MCF 10A (cell line): ENCODE measurements around the gene BAHCC1. TPM values are rescaled to one million over a fixed set of nuclear protein-coding genes. Genes with fewer than 3 reads are reported as not detected.

ENCODE experiments used
- BruUV-seq: library from RNA; stranded (reverse); fragments of 400-500 nt; replicated peaks from 2 replicates; lab custom pipeline; 2021; lab: Mats Ljungman, UMichigan
- CTCF ChIA-PET: fragments of 300-600 bp; sonication (Branson Sonifier 250); formaldehyde crosslinking; extraction: SDS; loops from one replicate; lab custom pipeline; 2021; ENCODE audit warnings: antibody characterized with exemption, inconsistent platforms; lab: Yijun Ruan, JAX
- POLR2A ChIA-PET: fragments of 300-600, 350-650 bp; sonication (Branson Sonifier 250); formaldehyde crosslinking; extraction: SDS; loops from one replicate; lab custom pipeline; 2020; ENCODE audit warnings: antibody characterized with exemption, inconsistent platforms; lab: Yijun Ruan, JAX
- DNase-seq: peaks from one replicate; pipeline ENCODE4 v3.0.0-alpha.2; 2018; ENCODE audit not compliant: unreplicated experiment
- H3K27ac Mint-ChIP-seq: one replicate; pipeline ENCODE4 v1.8.0; 2022; ENCODE audit warnings: mild to moderate bottlenecking, low read depth, mixed read lengths; ENCODE audit not compliant: unreplicated experiment
- H3K27me3 Mint-ChIP-seq: one replicate; pipeline ENCODE4 v1.8.0; 2022; ENCODE audit warnings: mixed read lengths; ENCODE audit not compliant: insufficient read depth, unreplicated experiment
- H3K36me3 Mint-ChIP-seq: one replicate; pipeline ENCODE4 v1.8.0; 2022; ENCODE audit warnings: mild to moderate bottlenecking, moderate library complexity, mixed read lengths; ENCODE audit not compliant: insufficient read depth, unreplicated experiment
- H3K4me1 Mint-ChIP-seq: one replicate; pipeline ENCODE4 v1.8.0; 2022; ENCODE audit warnings: mixed read lengths; ENCODE audit not compliant: insufficient read depth, unreplicated experiment
- H3K4me3 Mint-ChIP-seq: one replicate; pipeline ENCODE4 v1.8.0; 2022; ENCODE audit warnings: mild to moderate bottlenecking, moderate library complexity, mixed read lengths; ENCODE audit not compliant: unreplicated experiment
- H3K9me3 Mint-ChIP-seq: one replicate; pipeline ENCODE4 v1.8.0; 2022; ENCODE audit warnings: mixed read lengths; ENCODE audit not compliant: unreplicated experiment
- CTCF ChIP-seq: fragments of 200-600 bp; IDR thresholded peaks from one replicate; pipeline ENCODE4 v1.8.0; 2022; ENCODE audit warnings: antibody characterized with exemption, mild to moderate bottlenecking; ENCODE audit not compliant: unreplicated experiment
- intact Hi-C: fragments of 100-400 bp; cut with micrococcal nuclease; formaldehyde crosslinking; loops from 2 replicates; pipeline ENCODE4 v1.14.1; 2022
- total RNA-seq: library from RNA; stranded (reverse); gene quantifications from 2 replicates; pipeline ENCODE4 v1.2.3, GENCODE V29; 2022

The BAHCC1 gene
- total RNA-seq, 1 experiment from 2014 or later, result 7.4 TPM

- Mint-ChIP-seq H3K27me3 (no peaks in the 10 kb centered on the region), H3K9me3 (no peaks in the 10 kb centered on the region), H3K4me1 (peaks cover 24% of the 10 kb centered on the region), H3K36me3 (no peaks in the 10 kb centered on the region), H3K4me3 (peak overlapping the region; percentile 60), H3K27ac (peak overlapping the region; percentile 69)
- ChIA-PET POLR2A (interaction anchor here (0.6 to 2.3 kb wide), 17 partner anchors 9 to 187 kb away, joined by 3 to 27 read pairs (median 5); partner anchors contain the start of genes ACTG1, BAHCC1, FAAP100 and SLC38A10), CTCF (interaction anchor here (0.5 to 1.2 kb wide), 5 partner anchors 19 to 580 kb away, joined by 3 to 4 read pairs (median 3); no protein-coding TSS in a partner anchor)
- no peak for TF ChIP-seq CTCF
- DNase-seq, result peak; percentile 90
- BruUV-seq, result no TSS peak
- intact Hi-C loops, result loop anchor here (1.0 kb wide), 1 partner anchor 19 kb away; no protein-coding TSS in a partner anchor
Observed at GRCh38 chr17:81365148-81365600, 30.1 kb upstream of the BAHCC1 start.

DNA sequence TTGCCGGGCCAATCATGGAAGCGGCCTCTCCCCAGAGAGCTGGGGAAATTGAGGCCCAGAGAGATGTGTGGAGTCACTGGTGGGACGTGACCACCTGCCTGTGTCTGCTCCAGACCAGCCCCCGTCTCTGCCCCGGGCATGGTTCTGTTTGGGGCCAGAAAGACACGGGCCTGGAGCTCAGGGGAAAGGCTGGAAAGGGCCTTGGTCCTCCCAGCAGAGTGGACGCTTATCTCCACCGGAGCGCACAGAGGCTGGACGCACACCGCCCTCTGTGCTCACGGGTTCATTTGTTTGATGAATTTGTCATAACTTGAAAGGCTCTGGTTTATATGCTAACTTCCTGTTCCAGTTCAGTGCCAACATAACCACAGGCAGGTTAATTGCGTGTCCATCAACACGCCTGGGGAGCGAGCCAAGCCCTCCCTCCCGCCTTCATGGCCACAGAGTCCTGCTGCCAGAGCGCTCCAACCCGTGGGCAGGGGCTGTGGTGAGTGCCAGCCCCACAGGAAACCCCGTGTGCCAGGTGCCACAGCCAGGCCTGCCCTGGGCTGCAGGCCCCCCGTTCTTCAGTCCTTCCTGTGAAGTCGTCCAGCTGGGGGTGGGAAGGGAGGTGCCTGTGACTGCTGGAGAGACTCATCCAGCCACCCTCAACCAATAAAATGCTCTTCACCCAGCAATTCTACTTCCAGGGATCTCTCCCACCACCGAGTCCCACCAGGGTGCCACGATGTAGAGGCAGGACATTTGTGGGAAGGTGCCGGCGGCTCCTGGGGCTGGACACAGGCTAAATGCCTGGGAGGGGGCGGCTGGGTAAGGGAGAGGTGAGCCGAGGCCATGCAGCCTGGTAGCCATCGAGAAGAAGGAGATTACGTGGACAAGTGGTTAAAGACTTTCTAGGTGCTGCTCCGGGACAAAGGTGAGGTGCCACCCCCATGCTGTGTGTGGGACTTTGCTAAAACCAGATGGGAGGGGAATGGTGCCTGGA lies 29.4 kb upstream of the BAHCC1 start:
- peak overlapping the region; percentile 60 for H3K4me3 Mint-ChIP-seq
- H3K9me3 Mint-ChIP-seq, result no peaks in the 10 kb centered on the region
- ChIA-PET POLR2A (interaction anchor here (0.9 to 2.3 kb wide), 15 partner anchors 8 to 147 kb away, joined by 3 to 27 read pairs (median 5); partner anchors contain the start of genes ACTG1, BAHCC1 and SLC38A10), CTCF (interaction anchor here (0.6 to 1.2 kb wide), 7 partner anchors 20 to 579 kb away, joined by 3 to 4 read pairs (median 3); no protein-coding TSS in a partner anchor)
- peaks cover 18% of the 10 kb centered on the region for H3K4me1 Mint-ChIP-seq
- no peak for TF ChIP-seq CTCF
- intact Hi-C loops, result loop anchor here (1.0 kb wide), 1 partner anchor 20 kb away; no protein-coding TSS in a partner anchor
- peak overlapping the region; percentile 69 for H3K27ac Mint-ChIP-seq
- peak; percentile 95 for DNase-seq
- H3K27me3 Mint-ChIP-seq, result no peaks in the 10 kb centered on the region
- no peaks in the 10 kb centered on the region for H3K36me3 Mint-ChIP-seq
- BruUV-seq, result no TSS peak

DNA sequence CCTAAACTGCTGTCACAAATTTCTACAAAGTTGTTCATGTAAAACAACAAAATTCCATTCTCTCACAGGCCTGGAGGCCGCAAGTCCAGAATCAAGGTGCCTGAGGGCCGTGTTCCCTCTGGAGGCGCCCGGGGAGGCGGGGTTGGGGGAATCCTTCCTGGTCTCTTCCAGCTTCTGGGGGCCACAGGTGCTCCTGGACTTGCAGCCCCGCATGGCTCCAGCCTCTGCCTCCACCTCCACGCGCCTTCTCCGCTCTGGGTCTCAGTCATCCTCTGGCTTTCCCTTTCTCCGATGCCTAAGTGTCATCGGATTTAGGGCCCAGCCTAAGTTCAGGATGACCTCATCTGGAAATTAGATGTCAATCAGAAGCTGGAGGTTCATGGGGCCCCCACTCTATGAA lies 28.6 kb upstream of the BAHCC1 start:
- H3K9me3 Mint-ChIP-seq, result no peaks in the 10 kb centered on the region
- no peak overlapping the region for H3K4me3 Mint-ChIP-seq
- intact Hi-C loops, result no loop called here
- ChIA-PET CTCF (interaction anchor here (0.6 to 0.9 kb wide), 3 partner anchors 37 to 320 kb away, joined by 3 read pairs; no protein-coding TSS in a partner anchor), POLR2A (interaction anchor here (1.8 to 2.3 kb wide), 4 partner anchors 26 to 37 kb away, joined by 11 to 27 read pairs (median 18); partner anchors contain the start of gene BAHCC1)
- H3K36me3 Mint-ChIP-seq, result no peaks in the 10 kb centered on the region
- DNase-seq, result no peak
- H3K27me3 Mint-ChIP-seq, result no peaks in the 10 kb centered on the region
- H3K27ac Mint-ChIP-seq, result no peak overlapping the region
- peaks cover 18% of the 10 kb centered on the region for H3K4me1 Mint-ChIP-seq
- no TSS peak for BruUV-seq
- TF ChIP-seq CTCF, result no peak
